ENCODE data around the gene PSMB1. TPM values are rescaled to one million over a fixed set of nuclear protein-coding genes. Genes with fewer than 3 reads are reported as not detected.
"Not testable (repeated sequence)": the region's sequence is repeated elsewhere in the genome, so short reads cannot be mapped to it uniquely, and the experiment has no call there.

The PSMB1 gene
- total RNA-seq, 1 donor from 2014 or later, result 194 TPM

DNA sequence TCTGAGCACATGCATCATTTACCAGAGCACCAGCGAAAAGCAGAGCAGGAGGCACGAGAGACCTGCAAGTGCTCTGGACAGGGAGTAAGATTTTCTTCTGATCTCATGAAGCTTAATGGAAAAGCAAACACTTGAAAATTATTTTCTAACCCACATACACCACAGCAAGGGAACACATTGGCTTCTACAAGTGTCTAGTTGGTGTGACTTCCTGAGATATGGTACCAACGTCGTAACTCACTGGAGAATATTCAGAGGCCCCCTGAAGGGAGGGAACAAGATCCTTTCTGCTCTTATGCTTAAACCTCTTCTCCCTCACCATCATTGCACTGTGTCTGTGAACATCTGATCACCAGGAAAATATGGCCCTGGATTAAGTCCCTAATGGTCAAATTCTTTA, 48.6 kb downstream of the PSMB1 start:
- intact Hi-C loops (cut with micrococcal nuclease), result no loop called here

DNA sequence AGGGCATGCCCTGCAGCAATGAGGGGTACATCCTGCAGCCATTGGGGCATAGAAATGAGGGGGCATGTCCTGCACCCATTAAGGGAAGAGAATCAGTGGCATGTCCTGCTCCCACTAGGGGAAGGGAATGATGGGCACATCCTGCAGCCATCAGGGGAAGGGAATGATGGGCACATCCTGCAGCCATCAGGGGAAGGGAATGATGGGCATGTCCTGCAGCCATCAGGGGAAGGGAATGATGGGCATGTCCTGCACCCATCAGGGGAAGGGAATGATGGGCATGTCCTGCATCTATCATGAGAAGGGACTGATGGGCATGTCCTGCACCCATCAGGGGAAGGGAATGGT, 49.7 kb downstream of the PSMB1 start:
- intact Hi-C loops (cut with micrococcal nuclease), result no loop called here

DNA sequence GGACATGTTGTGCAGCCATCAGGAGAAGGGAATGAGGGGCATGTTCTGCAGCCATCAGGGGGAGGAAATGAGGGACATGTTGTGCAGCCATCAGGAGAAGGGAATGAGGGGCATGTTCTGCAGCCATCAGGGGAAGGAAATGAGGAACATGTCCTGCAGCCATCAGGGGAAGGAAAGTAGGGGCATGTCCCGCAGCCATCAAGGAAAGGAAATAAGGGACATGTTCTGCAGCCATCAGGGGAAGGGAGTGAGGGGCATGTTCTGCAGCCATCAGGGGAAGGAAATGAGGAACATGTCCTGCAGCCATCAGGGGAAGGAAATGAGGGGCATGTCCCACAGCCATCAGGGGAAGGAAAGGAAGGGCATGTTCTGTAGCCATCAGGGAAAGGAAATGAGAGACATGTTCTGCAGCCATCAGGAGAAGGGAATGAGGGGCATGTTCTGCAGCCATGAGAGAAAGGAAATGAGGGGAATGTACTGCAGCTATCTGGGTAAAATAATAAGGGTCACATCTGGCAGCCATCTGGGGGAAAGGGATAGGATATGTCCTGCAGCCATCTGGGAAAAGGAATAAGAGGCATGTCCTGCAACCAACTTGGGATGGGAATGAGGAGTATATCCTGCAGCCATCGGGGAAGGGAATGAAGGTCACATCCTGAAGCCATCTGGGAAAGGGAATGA, 50.2 kb downstream of the PSMB1 start:
- intact Hi-C loops (cut with micrococcal nuclease), result not testable (repeated sequence)

DNA sequence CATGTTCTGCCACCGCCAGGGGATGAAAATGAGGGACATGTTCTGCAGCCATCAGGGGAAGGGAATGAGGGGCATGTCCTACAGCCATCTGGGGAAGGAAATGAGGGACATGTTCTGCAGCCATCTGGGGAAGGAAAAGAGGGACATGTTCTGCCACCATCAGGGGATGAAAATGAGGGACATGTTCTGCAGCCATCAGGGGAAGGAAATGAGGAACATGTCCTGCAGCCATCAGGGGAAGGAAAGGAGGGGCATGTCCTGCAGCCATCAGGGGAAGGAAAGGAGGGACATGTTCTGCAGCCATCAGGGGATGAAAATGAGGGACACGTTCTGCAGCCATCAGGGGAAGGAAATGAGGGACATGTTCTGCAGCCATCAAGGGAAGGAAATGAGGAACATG, 50.8 kb downstream of the PSMB1 start:
- intact Hi-C loops (cut with micrococcal nuclease), result not testable (repeated sequence)

DNA sequence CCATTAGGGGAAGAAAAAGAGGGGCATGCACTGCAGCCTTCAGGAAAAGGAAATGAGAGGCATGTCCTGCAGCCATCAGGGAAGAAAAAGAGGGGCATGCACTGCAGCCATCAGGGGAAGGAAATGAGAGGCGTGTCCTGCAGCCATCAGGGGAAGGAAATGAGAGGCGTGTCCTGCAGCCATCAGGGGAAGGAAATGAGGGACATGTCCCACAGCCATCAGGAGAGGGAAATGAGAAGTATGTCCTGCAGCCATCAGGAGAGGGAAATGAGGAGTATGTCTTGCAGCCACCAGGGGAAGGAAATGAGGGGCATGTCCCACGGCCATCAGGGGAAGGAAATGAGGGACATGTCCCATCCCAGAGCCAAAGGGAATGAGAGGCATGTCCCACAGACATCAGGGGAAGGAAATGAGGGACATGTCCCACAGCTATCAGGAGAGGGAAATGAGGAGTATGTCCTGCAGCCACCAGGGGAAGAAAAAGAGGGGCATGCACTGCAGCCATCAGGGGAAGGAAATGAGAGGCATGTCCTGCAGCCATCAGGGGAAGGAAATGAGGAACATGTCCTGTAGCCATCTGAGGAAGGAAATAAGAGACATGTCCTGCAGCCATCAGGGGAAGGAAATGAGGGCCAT, 52.0 kb downstream of the PSMB1 start:
- intact Hi-C loops (cut with micrococcal nuclease), result no loop called here

DNA sequence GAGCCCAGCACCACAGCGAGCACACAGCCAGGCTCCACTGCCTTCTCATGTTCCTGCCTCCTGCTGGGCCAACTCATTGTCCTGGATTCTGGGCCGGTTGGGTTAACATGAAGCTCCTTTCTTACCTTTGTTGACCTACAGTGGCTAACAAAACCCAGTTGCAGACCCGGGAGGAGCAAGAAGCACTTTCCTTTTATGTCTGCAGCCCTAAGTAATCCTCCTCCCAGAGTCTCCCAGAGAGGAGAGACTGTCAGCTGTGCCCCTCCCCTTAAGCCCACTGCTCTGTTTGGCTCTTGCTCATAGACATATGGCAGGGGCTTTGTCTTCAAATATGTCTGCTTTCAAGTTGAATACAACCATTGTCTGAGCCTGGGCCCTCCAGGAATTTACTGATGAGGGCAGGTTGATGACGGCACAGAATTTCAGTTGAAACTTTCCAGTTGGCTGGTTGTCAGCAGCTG, 55.2 kb downstream of the PSMB1 start:
- intact Hi-C loops (cut with micrococcal nuclease), result no loop called here

DNA sequence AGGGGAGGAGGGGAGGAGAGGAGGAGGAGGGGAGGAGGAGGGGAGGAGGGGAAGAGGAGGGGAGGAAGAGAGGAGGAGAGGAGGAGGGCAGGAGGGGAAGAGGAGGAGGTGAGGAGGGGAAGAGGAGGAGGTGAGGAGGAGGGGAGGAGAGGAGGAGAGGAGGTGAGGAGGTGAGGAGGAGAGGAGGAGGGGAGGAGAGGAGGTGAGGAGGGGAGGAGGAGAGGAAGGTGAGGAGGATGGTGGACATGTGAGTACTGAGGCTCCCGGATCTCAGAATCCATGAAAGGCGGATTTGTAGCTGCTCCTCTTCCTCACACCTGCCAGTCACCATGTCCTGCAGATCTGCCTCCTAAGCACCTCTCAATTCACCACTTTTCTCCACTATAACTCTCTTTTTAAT, 59.8 kb downstream of the PSMB1 start:
- intact Hi-C loops (cut with micrococcal nuclease), result no loop called here

DNA sequence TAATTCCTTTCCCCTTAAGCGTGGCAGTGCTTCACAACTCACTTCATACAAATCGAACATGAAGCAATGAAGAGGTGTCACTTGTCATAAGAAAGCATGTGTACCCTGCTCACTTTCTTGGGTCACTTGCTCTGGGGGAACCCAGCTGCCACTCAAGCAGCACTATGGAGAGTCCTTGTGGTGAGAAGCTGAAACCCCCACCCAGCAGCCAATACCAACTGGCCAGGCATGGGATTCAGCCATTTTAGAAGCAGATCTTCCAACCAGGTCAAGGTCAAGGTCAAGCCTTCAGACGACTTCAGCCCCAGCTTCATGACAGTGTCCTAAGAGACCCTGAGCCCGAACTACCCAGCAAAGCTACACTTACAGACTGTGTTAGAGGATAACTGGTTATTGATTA, 62.8 kb downstream of the PSMB1 start:
- intact Hi-C loops (cut with micrococcal nuclease), result no loop called here

DNA sequence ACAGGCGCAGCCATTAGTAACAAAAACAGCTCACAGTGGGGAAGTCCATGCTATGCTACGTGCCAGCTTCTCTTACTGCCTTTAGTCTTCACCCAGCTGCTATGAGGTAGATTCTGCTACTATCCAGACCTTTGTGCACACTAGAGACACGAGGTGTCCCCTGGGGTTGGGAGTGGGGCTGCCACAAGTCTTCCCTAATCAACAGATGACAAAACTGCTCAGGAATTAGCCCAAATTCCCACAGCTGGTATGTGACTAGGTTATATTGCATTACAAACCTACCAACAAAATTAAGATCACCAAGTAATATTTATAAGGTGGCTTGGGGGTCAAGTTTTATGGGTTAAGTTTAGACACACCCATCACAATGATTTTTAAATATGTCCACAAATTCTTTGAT, 63.3 kb downstream of the PSMB1 start:
- intact Hi-C loops (cut with micrococcal nuclease), result no loop called here

DNA sequence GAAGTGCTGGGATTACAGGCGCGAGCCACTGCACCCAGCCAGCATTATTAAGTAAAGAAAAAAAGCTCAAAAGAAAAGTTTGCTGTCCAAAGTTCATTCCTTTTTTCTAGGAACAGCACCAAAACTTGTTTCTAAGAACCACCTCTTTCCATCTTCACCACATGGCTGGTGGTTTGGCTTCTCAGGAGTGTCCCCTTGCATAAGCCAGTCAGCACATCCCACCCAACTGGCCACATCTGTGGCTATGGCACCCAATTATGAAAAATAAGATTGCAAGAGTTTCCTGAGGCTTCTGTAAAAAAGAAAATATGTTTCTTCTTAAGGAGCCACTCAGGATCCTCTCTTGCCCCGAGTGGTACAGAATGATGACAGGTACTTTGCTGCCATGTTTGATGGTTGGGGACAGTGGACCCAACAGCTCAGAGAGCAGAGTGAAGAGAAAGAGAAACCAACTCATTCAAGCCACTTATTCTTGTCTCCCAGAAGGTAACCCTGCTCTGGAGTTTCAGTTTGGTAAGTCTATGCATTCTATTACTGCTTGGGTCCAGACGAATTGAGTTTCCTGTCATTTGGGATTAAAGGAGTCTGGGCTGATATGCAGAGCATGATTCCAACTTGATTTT, 65.3 kb downstream of the PSMB1 start:
- intact Hi-C loops (cut with micrococcal nuclease), result no loop called here

DNA sequence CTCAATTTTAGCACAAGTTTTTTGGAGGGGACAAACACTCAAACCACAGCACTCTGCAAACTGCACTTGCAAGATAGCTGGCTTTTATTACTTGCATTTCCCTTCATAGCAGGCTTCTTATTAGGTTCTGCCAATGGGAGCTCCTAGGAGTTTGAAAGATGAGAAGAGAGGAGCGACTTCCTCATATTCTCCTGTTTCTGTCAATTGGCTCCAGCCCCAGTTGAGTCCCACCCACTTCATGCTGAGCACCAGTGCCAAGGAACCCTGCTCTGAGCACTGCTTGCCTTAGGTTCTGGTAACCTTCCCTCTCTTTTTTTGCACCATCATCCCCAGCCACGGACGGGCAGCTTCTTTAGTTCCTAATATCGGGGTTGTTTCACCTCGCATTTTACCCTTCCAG, 67.9 kb downstream of the PSMB1 start:
- intact Hi-C loops (cut with micrococcal nuclease), result no loop called here

Other genes with a start within 250 kb of the PSMB1 start
- 27.3 and 27.8 TPM in 2 replicates for gene FAM120B, start 246.5 kb downstream of the PSMB1 start, total RNA-seq
- gene TBP, start 1.1 kb upstream of the PSMB1 start, total RNA-seq, result 23.7 and 25.7 TPM in 2 replicates
- gene PDCD2, start 31.3 kb upstream of the PSMB1 start, total RNA-seq, result 85.0 and 91.9 TPM in 2 replicates